Astrocyte (in vitro differentiated cells and primary cell): Measurements from ENCODE around the gene TBC1D5.

Source experiments
- EZH2 ChIP-seq: IDR thresholded peaks from 2 replicates; pipeline ENCODE4 v1.6.1; 2012; ENCODE audit warnings: mild to moderate bottlenecking, low read length, inconsistent platforms; ENCODE audit not compliant: insufficient read depth
- TF ChIP-seq, protein P1 (sequence below): IDR thresholded peaks from 2 replicates; pipeline ENCODE4 v1.5.1; 2011; ENCODE audit warnings: low read depth, mild to moderate bottlenecking, inconsistent platforms, low read length, moderate library complexity; ENCODE audit not compliant: insufficient read depth

DNA sequence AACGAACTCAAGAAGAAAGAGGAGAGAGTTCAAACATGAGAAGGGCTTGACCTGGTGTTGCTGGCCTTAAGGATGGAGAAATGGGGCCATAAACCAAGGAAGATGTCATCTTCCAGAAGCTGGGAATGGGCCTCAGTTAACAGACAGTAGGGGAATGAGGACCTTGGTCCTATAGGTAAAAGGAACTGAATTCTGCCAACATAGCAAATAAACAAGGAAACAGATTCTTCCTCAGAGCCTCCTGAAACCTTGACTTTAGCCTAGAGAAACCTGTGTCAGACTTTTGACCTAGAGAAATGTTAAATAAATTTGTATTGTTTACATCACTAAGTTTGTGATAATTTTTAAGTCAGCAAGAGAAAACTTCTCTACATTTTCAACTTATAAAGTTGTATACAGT, 520.9 kb downstream of the TBC1D5 start:
- TF ChIP-seq, protein P1, sequence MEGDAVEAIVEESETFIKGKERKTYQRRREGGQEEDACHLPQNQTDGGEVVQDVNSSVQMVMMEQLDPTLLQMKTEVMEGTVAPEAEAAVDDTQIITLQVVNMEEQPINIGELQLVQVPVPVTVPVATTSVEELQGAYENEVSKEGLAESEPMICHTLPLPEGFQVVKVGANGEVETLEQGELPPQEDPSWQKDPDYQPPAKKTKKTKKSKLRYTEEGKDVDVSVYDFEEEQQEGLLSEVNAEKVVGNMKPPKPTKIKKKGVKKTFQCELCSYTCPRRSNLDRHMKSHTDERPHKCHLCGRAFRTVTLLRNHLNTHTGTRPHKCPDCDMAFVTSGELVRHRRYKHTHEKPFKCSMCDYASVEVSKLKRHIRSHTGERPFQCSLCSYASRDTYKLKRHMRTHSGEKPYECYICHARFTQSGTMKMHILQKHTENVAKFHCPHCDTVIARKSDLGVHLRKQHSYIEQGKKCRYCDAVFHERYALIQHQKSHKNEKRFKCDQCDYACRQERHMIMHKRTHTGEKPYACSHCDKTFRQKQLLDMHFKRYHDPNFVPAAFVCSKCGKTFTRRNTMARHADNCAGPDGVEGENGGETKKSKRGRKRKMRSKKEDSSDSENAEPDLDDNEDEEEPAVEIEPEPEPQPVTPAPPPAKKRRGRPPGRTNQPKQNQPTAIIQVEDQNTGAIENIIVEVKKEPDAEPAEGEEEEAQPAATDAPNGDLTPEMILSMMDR, result no peak
- no peak for TF ChIP-seq EZH2
